GM12864 (cell line): ENCODE measurements around the gene NOP9.
A peak's percentile ranks its signal among the peaks of the same experiment; 100 is the strongest.

Experiments
- DNase-seq: peaks from one replicate; pipeline ENCODE4 v3.0.0-alpha.2; 2011; ENCODE audit warnings: low read depth
- H3K4me3 ChIP-seq: 2 replicates; pipeline ENCODE4 v1.5.1; 2011; ENCODE audit warnings: mild to moderate bottlenecking, low read depth, low read length, control low read depth
- TF ChIP-seq, protein P1 (sequence below): IDR thresholded peaks from 2 replicates; pipeline ENCODE4 v1.5.1; 2011; ENCODE audit warnings: low read depth, mild to moderate bottlenecking, moderate library complexity, low read length, control low read depth, inconsistent platforms; ENCODE audit errors: missing control alignments

NOP9 gene

DNA sequence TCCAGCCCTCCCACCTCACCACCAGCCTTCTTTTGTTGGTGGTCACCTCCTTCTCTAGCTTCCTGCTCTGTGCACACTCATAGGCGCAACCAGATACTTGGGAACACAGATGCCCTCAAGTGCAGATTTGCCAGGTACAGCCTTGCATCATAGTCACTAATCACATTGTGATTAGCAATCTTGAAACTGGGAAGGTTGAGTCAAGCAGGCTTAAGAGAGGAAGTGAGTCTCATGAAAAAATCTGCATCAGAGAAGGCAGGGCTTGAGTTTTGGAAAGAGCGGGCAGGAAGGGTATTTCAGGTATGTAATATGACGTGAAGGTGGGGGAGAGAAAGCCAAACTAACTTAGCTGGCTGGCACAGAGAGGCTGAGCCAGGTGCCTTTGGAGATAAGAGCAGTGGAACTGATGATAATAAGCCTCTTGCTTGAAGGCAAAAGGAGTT lies 25.5 kb upstream of the NOP9 start:
- peak; percentile 85 for DNase-seq
- H3K4me3 ChIP-seq = no peak overlapping the region; the same call in none of the 2 replicates
- TF ChIP-seq, protein P1, sequence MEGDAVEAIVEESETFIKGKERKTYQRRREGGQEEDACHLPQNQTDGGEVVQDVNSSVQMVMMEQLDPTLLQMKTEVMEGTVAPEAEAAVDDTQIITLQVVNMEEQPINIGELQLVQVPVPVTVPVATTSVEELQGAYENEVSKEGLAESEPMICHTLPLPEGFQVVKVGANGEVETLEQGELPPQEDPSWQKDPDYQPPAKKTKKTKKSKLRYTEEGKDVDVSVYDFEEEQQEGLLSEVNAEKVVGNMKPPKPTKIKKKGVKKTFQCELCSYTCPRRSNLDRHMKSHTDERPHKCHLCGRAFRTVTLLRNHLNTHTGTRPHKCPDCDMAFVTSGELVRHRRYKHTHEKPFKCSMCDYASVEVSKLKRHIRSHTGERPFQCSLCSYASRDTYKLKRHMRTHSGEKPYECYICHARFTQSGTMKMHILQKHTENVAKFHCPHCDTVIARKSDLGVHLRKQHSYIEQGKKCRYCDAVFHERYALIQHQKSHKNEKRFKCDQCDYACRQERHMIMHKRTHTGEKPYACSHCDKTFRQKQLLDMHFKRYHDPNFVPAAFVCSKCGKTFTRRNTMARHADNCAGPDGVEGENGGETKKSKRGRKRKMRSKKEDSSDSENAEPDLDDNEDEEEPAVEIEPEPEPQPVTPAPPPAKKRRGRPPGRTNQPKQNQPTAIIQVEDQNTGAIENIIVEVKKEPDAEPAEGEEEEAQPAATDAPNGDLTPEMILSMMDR = no peak

DNA sequence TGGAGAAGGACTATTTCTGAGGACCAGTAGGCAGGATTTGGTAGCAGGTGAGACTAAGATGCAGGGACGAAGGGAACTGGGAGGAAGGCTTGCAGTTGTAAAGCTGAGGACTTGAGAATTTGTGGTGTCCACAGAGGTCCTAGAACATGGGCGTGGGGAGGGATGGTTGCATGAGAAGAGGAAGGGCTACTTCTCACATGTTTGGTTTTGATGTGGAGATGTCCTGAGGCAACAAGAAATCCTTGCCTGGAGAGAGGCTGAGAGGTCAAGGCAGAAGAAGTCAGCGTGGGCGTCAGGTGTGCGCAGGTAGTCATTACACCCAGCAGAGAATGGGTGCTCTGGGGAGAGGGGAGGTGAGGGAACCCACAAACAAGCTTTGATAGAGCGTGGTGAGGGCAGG lies 22.6 kb upstream of the NOP9 start:
- DNase-seq = no peak
- TF ChIP-seq, protein P1 = no peak
- no peak overlapping the region for H3K4me3 ChIP-seq

DNA sequence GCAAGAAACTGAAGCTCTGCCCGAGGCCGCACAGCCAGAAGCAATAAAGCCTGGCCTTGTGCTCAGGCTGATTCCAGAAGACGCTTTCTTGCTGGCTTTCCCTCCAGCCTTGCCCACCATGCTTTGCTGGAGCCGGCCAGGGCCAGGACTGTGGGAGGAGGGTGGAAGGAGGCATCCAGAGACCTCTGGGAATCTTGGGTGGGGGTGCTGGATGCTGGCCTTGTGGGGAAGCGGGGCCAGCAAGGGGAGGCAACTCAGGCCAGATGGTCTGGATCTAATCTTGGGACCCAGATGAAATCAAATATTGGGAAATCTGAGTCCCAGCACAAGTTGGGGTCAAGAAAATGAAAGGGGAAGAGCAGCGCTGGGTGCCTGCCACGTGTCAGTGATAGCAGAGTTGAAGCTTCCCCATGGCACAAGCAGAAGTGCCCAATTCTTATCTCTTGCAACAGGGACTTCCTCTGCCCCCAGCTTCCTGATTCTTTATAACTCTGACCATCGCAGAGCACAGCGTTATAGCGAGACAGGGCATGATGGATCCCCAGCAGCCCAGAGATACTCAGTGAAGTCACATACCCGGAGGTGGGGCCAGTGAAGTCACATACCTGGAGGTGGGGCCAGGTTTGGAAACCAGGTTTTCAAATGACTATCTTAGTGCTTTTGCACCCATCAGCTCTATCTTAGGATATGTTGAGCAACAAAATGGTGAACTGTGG lies 21.9 kb upstream of the NOP9 start:
- TF ChIP-seq, protein P1 = no peak
- no peak for DNase-seq
- H3K4me3 ChIP-seq = no peak overlapping the region

DNA sequence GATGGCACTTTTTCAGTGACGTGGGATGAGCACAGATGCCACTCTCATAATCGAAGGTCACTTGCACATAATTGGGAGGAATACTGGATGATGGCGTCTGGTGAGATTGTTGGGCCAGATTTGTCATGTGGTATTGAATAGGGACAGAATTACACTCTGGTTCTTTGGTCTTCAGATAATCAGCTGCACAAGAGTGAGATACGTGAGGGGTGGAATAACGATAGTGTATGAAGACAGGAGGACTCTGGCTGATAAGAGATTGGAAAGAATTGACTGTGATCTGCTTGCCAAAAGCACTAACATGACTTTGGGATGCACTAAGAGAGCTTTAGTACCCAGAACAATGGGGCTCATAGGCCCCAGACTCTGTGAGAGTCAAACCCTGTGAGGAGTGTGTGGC lies 21.2 kb upstream of the NOP9 start:
- TF ChIP-seq, protein P1 = no peak
- no peak overlapping the region for H3K4me3 ChIP-seq
- DNase-seq = no peak

DNA sequence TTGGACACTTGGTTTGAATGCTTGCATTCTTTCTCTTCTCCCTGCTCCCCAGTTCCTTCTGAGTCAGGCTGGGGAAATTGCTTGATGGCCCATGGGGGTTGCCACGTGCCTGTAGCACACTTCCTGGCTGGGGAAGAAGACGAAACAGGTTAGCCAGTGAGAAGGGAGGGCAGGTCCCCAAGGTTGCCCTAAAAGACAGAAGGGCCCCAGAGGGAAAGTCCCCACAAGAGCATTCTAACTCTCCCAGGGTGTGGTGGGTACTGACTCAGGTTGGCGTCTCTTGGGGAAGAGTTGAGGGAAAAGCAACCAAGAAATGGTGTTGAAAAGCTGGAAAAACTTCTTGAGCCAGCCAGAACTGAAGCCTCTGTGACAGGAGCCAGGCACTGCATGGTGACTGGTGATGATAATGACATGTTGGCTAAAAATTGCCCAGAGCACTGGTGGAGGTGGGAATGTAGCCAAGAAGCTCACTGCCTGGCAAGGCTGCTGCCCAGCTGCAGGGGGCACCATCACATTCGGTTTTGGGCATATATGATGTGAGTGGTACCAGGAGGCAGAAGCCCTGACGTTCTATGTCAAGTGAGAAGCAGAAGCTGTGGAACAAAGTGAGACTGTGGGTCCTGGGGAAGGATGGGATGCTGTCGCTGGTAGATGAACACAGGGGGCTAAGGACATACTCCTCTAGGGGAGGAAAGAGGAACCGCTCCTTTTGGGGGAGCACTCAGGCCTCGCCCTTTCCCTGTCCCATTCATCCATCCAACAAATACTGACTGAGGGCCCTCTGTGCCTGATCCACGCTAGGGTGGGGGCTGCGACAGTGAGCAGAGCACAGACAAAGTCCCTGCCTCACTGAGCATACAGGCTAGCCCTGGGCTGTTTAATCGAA lies 20.1 kb upstream of the NOP9 start:
- H3K4me3 ChIP-seq = no peak overlapping the region
- TF ChIP-seq, protein P1 = peak; percentile 55
- no peak for DNase-seq

DNA sequence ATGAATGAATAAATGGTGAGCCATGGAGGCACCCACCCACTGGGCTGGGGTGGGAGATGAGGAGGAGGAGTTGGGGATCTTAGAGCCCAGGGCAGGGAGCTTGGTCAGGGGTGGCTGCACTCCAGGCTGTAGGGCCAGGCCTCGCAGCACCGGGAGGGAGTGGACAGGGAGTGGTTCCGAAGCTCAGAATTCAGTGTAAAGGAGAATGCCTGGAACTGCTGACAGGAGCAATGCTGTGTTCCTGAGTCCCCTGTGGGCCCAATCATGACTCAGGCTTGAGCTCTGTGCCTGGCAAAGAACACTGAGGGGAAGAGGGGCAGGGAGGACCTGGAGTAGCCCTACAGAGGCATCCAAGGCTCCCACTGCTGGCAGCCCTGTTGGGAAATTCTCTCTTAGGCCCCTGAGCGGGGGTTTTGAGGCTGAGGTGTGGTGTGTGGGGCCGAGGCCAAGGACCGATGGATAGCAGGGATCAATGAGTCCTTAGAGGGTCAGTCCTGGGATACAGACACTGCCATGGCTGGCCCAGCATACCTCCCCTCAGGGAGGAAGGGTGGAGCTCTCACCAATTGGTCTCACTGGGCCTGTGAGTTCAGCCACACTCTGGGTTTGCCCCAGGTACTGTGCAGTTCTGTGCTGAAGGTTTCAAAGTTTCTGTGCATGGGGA lies 18.7 kb upstream of the NOP9 start:
- H3K4me3 ChIP-seq = no peak overlapping the region
- no peak for DNase-seq
- TF ChIP-seq, protein P1 = no peak
